ENCODE results near the gene MOBP. TPM values are rescaled to one million over a fixed set of nuclear protein-coding genes. Genes with fewer than 3 reads are reported as not detected.

Gene MOBP
- total RNA-seq, 4 donors from 2014 or later: not detected

DNA sequence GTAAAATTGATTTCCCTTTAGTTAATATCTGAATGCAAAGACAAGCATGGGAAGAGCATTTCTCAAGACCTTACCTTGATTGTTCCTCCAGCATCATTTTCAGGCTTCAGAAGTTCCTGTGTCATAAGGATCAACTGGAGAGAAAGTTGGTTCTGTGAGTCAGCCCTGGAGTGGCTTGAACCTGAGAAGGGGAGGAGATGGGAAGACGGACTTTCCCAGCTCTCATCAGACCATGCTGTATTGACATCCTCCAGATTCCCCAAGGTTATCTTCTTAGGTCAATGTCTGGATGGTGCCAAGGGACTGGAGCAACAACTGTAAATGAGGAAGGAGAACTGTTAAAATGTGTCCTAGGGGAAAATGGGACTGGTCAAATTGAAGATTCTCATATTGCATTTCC is 40.0 kb upstream of the MOBP start:
- Histone ChIP-seq H3K4me3 (no peak overlapping the region), H3K27me3 (no peaks in the 10 kb centered on the region), H3K27ac (no peak overlapping the region), H3K36me3 (no peaks in the 10 kb centered on the region), H3K4me1 (no peaks in the 10 kb centered on the region), H3K9me3 (no peaks in the 10 kb centered on the region)
- DNase-seq: no peak
- TF ChIP-seq, protein P1, sequence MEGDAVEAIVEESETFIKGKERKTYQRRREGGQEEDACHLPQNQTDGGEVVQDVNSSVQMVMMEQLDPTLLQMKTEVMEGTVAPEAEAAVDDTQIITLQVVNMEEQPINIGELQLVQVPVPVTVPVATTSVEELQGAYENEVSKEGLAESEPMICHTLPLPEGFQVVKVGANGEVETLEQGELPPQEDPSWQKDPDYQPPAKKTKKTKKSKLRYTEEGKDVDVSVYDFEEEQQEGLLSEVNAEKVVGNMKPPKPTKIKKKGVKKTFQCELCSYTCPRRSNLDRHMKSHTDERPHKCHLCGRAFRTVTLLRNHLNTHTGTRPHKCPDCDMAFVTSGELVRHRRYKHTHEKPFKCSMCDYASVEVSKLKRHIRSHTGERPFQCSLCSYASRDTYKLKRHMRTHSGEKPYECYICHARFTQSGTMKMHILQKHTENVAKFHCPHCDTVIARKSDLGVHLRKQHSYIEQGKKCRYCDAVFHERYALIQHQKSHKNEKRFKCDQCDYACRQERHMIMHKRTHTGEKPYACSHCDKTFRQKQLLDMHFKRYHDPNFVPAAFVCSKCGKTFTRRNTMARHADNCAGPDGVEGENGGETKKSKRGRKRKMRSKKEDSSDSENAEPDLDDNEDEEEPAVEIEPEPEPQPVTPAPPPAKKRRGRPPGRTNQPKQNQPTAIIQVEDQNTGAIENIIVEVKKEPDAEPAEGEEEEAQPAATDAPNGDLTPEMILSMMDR (IDR thresholded peaks at IDR 0.05): no peak
- no peak for TF ChIP-seq POLR2A (IDR thresholded peaks at IDR 0.05)

DNA sequence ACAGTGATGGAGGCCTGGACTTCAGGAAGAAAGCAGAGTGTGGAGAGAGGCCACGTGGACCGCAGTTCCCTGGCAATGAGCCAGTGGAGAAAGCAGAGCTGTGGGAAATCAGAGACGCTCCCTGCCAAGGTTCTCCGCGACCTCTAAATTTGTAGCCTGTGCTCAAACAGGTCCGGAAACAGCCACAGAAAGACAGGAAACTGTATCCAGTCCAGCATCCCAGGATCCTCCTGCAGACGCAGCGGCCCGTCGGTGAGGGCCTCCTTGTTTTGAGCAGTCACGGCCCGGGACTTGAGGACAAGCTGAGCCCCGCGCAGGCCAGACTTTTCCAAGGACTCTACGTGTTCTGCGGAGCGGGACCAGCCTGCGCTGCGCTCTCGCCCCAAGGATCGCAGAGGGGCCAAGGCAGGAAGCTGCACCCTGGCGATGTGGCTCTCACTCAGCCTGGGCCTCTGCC is 38.7 kb upstream of the MOBP start:
- DNase-seq: no peak
- TF ChIP-seq, protein P1 (IDR thresholded peaks at IDR 0.05): no peak
- no peak for TF ChIP-seq POLR2A (IDR thresholded peaks at IDR 0.05)
- Histone ChIP-seq H3K4me1 (no peaks in the 10 kb centered on the region), H3K27me3 (no peaks in the 10 kb centered on the region), H3K4me3 (no peak overlapping the region), H3K36me3 (no peaks in the 10 kb centered on the region), H3K9me3 (no peaks in the 10 kb centered on the region), H3K27ac (no peak overlapping the region)

GRCh38 chr3:39429466-39429865 is 38.0 kb upstream of the MOBP start:
- no peak for TF ChIP-seq POLR2A (IDR thresholded peaks at IDR 0.05)
- TF ChIP-seq, protein P1 (IDR thresholded peaks at IDR 0.05): no peak
- Histone ChIP-seq H3K27me3 (no peaks in the 10 kb centered on the region), H3K27ac (no peak overlapping the region), H3K4me1 (no peaks in the 10 kb centered on the region), H3K36me3 (no peaks in the 10 kb centered on the region), H3K9me3 (no peaks in the 10 kb centered on the region), H3K4me3 (no peak overlapping the region)
- DNase-seq: no peak

DNA sequence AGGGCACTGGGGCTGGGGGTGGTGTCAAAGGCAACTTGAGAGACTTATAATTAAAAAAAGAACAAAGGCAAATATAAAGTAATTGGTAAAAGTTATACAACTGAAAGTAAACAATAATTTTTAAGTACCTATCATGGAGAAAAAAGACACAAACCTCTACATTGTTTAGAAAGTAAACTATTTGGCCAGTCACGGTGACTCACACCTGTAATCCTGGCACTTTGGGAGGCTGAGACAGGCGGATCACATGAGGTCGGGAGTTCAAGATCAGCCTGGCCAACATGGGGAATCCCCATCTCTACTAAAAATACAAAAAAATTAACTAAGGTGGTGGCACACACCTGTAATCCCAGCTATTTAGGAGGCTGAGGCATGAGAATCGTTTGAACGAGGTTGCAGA is 35.1 kb upstream of the MOBP start:
- H3K36me3 ChIP-seq: no peaks in the 10 kb centered on the region
- no peaks in the 10 kb centered on the region for H3K9me3 ChIP-seq
- H3K4me1 ChIP-seq: no peaks in the 10 kb centered on the region
- no peak overlapping the region for H3K4me3 ChIP-seq
- DNase-seq: no peak
- no peak overlapping the region for H3K27ac ChIP-seq
- TF ChIP-seq, protein P1 (IDR thresholded peaks at IDR 0.05): no peak
- TF ChIP-seq POLR2A (IDR thresholded peaks at IDR 0.05): no peak
- no peaks in the 10 kb centered on the region for H3K27me3 ChIP-seq

GRCh38 chr3:39433642-39434041 is 33.8 kb upstream of the MOBP start:
- Histone ChIP-seq H3K27ac (no peak overlapping the region), H3K4me3 (no peak overlapping the region), H3K9me3 (no peaks in the 10 kb centered on the region), H3K4me1 (no peaks in the 10 kb centered on the region), H3K27me3 (no peaks in the 10 kb centered on the region), H3K36me3 (no peaks in the 10 kb centered on the region)
- no peak for DNase-seq
- TF ChIP-seq POLR2A (IDR thresholded peaks at IDR 0.05): no peak
- TF ChIP-seq, protein P1 (IDR thresholded peaks at IDR 0.05): no peak

GRCh38 chr3:39434574-39434973 is 32.9 kb upstream of the MOBP start:
- Histone ChIP-seq H3K27ac (no peak overlapping the region), H3K27me3 (no peaks in the 10 kb centered on the region), H3K4me1 (no peaks in the 10 kb centered on the region), H3K9me3 (no peaks in the 10 kb centered on the region), H3K36me3 (no peaks in the 10 kb centered on the region), H3K4me3 (no peak overlapping the region)
- DNase-seq: no peak
- TF ChIP-seq POLR2A (IDR thresholded peaks at IDR 0.05): no peak

Measured in Peyer's patch (tissue), 4 donors.